HCT116 (cell line): Measurements from ENCODE around the gene SUCLG1. TPM values are rescaled to one million over a fixed set of nuclear protein-coding genes. Genes with fewer than 3 reads are reported as not detected.

Source experiments
- ATAC-seq: fragments of 200-7000 bp; cut with Tn5 transposase; 2 replicates; pipeline ENCODE4 v1.9.1; 2020; ENCODE audit warnings: mild to moderate bottlenecking, moderate library complexity
- BruUV-seq: library from RNA; stranded (reverse); fragments of 400-500 nt; replicated peaks from 2 replicates; lab custom pipeline; 2021; lab: Mats Ljungman, UMichigan
- CTCF ChIA-PET: fragments of 300-600 bp; sonication (Branson Sonifier 250); formaldehyde crosslinking; loops from one replicate; lab custom pipeline; 2021; ENCODE audit warnings: antibody characterized with exemption; lab: Charles Lee
- POLR2A ChIA-PET: fragments of 300-600, 350-600 bp; sonication (Branson Sonifier 250); formaldehyde crosslinking; loops from one replicate; lab custom pipeline; 2021; ENCODE audit warnings: antibody characterized with exemption; lab: Charles Lee
- RAD21 ChIA-PET, 2 experiments: fragments of 300-600 bp; sonication (Branson Sonifier 250); formaldehyde crosslinking; loops; one replicate each; lab custom pipeline; 2023; ENCODE audit warnings: low total read pairs in 2 of 2; ENCODE audit not compliant: uncharacterized antibody in 2 of 2, unreplicated experiment in 2 of 2, low non-redundant PET in 1 of 2; lab: Charles Lee
- DNase-seq: peaks from one replicate; pipeline ENCODE4 v3.0.0-alpha.2; 2010; ENCODE audit warnings: low read depth, low spot score
- H2AFZ ChIP-seq: fragments of 200-600 bp; shearing (Covaris generic), sonication (generic); 2 replicates; pipeline ENCODE4 v1.6.1; 2017; ENCODE audit warnings: low read depth, mixed run types, mixed read lengths, antibody characterized with exemption, low read length; ENCODE audit not compliant: poor library complexity, severe bottlenecking
- H3K27ac ChIP-seq: 2 replicates; pipeline ENCODE4 v1.5.1; 2012; ENCODE audit warnings: low read depth, low read length
- H3K27me3 ChIP-seq: fragments of 200-600 bp; sonication (generic); 2 replicates; pipeline ENCODE4 v1.6.1; 2016; ENCODE audit warnings: mixed run types, low read length, mixed read lengths; ENCODE audit not compliant: insufficient read depth
- H3K36me3 ChIP-seq, 2 experiments: fragments of 200-500 bp in 1 of 2; fragments of 200-600 bp in 1 of 2; sonication (Bioruptor generic) in 1 of 2; sonication (generic) in 1 of 2; 2 replicates each; pipeline versions ENCODE4 v1.5.1 to v1.6.1; 2014 to 2016; ENCODE audit warnings: low read length in 2 of 2, inconsistent platforms in 1 of 2, mixed read lengths in 1 of 2, mixed run types in 1 of 2; ENCODE audit not compliant: insufficient read depth in 2 of 2, control insufficient read depth in 1 of 2
- H3K4me1 ChIP-seq, 2 experiments: fragments of 200-600 bp in 1 of 2; sonication (generic) in 1 of 2; 2 replicates each; pipeline versions ENCODE4 v1.5.1 to v1.6.1; 2012 to 2017; ENCODE audit warnings: low read length in 2 of 2, inconsistent platforms in 1 of 2, mild to moderate bottlenecking in 1 of 2, mixed read lengths in 1 of 2, mixed run types in 1 of 2, moderate library complexity in 1 of 2; ENCODE audit not compliant: insufficient read depth in 2 of 2, control insufficient read depth in 1 of 2
- H3K4me2 ChIP-seq: fragments of 200-600 bp; sonication (generic); 2 replicates; pipeline ENCODE4 v1.6.1; 2017; ENCODE audit warnings: mixed run types, low read length, mixed read lengths
- H3K4me3 ChIP-seq, 2 experiments: fragments of 200-600 bp in 1 of 2; sonication (generic) in 1 of 2; replicated peaks in 1 of 2; 2 replicates each; pipeline ENCODE4 v1.5.1; 2011 to 2016; ENCODE audit warnings: low read length in 2 of 2, control low read depth in 1 of 2, low read depth in 1 of 2, mild to moderate bottlenecking in 1 of 2, mixed read lengths in 1 of 2, mixed run types in 1 of 2
- H3K79me2 ChIP-seq: fragments of 200-600 bp; sonication (generic); 2 replicates; pipeline ENCODE4 v1.6.1; 2017; ENCODE audit warnings: mild to moderate bottlenecking, mixed run types, low read length, moderate library complexity, mixed read lengths; ENCODE audit not compliant: insufficient read depth
- H3K9ac ChIP-seq: fragments of 200-600 bp; sonication (generic); 2 replicates; pipeline ENCODE4 v1.6.1; 2016; ENCODE audit warnings: low read length, mixed read lengths
- H3K9me2 ChIP-seq: fragments of 200-600 bp; sonication (generic), shearing (Covaris generic); 2 replicates; pipeline ENCODE4 v1.6.1; 2017; ENCODE audit warnings: mixed run types, mild to moderate bottlenecking, moderate library complexity; ENCODE audit not compliant: insufficient read depth
- H3K9me3 ChIP-seq, 2 experiments: fragments of 200-500 bp in 1 of 2; fragments of 200-600 bp in 1 of 2; sonication (Bioruptor generic) in 1 of 2; sonication (generic) in 1 of 2; 2 replicates each; pipeline ENCODE4 v1.6.1; 2014 to 2017; ENCODE audit warnings: low read length in 2 of 2, mixed read lengths in 2 of 2, inconsistent platforms in 1 of 2, low read depth in 1 of 2, mild to moderate bottlenecking in 1 of 2, mixed run types in 1 of 2, moderate library complexity in 1 of 2; ENCODE audit not compliant: control insufficient read depth in 1 of 2, insufficient read depth in 1 of 2
- H4K20me1 ChIP-seq: fragments of 200-600 bp; sonication (generic), shearing (Covaris generic); 2 replicates; pipeline ENCODE4 v1.6.1; 2017; ENCODE audit warnings: mixed run types, mild to moderate bottlenecking, moderate library complexity; ENCODE audit not compliant: insufficient read depth
- CBX3 ChIP-seq: IDR thresholded peaks from 2 replicates; pipeline ENCODE4 v1.6.1; 2012; ENCODE audit warnings: low read depth
- EGR1 ChIP-seq: IDR thresholded peaks from 2 replicates; pipeline ENCODE4 v1.6.1; 2012; ENCODE audit warnings: low read depth
- EZH2 ChIP-seq: fragments of 200-600 bp; sonication (generic); IDR thresholded peaks from 2 replicates; pipeline ENCODE4 v1.6.1; 2017; ENCODE audit warnings: antibody characterized with exemption, mixed run types
- EZH2phosphoT487 ChIP-seq: fragments of 200-600 bp; IDR thresholded peaks from 2 replicates; pipeline ENCODE4 v1.6.1; 2018; ENCODE audit warnings: antibody characterized with exemption, borderline replicate concordance
- FOSL1 ChIP-seq: IDR thresholded peaks from 2 replicates; pipeline ENCODE4 v1.6.1; 2012; ENCODE audit warnings: low read depth
- JUND ChIP-seq: IDR thresholded peaks from 2 replicates; pipeline ENCODE4 v1.6.1; 2012
- MAX ChIP-seq: IDR thresholded peaks from 2 replicates; pipeline ENCODE4 v1.6.1; 2012
- POLR2A ChIP-seq: IDR thresholded peaks from 2 replicates; pipeline ENCODE4 v1.7.0; 2011; ENCODE audit warnings: borderline replicate concordance; ENCODE audit not compliant: insufficient read depth, insufficient read length; ENCODE audit errors: extremely low read depth
- POLR2AphosphoS5 ChIP-seq: IDR thresholded peaks from 2 replicates; pipeline ENCODE4 v1.6.1; 2011; ENCODE audit warnings: mild to moderate bottlenecking, low read depth, low read length, moderate library complexity
- RAD21 ChIP-seq: IDR thresholded peaks from 2 replicates; pipeline ENCODE4 v1.6.1; 2012; ENCODE audit warnings: low read depth, mild to moderate bottlenecking
- REST ChIP-seq: IDR thresholded peaks from 2 replicates; pipeline ENCODE4 v1.6.1; 2012; ENCODE audit warnings: low read depth
- SIN3A ChIP-seq: IDR thresholded peaks from 2 replicates; pipeline ENCODE4 v1.6.1; 2012; ENCODE audit warnings: low read depth
- SP1 ChIP-seq: IDR thresholded peaks from 2 replicates; pipeline ENCODE4 v1.6.1; 2012; ENCODE audit warnings: low read depth
- SRF ChIP-seq: IDR thresholded peaks from 2 replicates; pipeline ENCODE4 v1.6.1; 2012; ENCODE audit warnings: low read depth
- TCF7L2 ChIP-seq: IDR thresholded peaks from 2 replicates; pipeline ENCODE4 v1.7.0; 2011; ENCODE audit warnings: borderline replicate concordance, inconsistent platforms; ENCODE audit not compliant: insufficient read depth, insufficient read length; ENCODE audit errors: extremely low read depth
- YY1 ChIP-seq: IDR thresholded peaks from 2 replicates; pipeline ENCODE4 v1.6.1; 2011; ENCODE audit warnings: low read length, low read depth, moderate library complexity, mild to moderate bottlenecking; ENCODE audit not compliant: insufficient replicate concordance; ENCODE audit errors: extremely low read depth
- ZBTB33 ChIP-seq: IDR thresholded peaks from 2 replicates; pipeline ENCODE4 v1.6.1; 2011; ENCODE audit warnings: mild to moderate bottlenecking, low read length, moderate library complexity; ENCODE audit not compliant: insufficient replicate concordance; ENCODE audit errors: extremely low read depth
- ZFX ChIP-seq: fragments of 450-650 bp; IDR thresholded peaks from 2 replicates; pipeline ENCODE4 v1.6.1; 2017
- intact Hi-C: fragments of 100-400 bp; cut with micrococcal nuclease; formaldehyde crosslinking; loops from 2 replicates; pipeline ENCODE4 v1.10.0; 2022
- total RNA-seq: library from RNA; stranded (reverse); gene quantifications from one replicate; pipeline ENCODE4 v1.2.1, GENCODE V29; 2021; ENCODE audit not compliant: unreplicated experiment

The SUCLG1 gene
- total RNA-seq, 1 experiment from 2014 or later, result 56.3 TPM

- POLR2A ChIA-PET, result no interaction called here
- RAD21 ChIA-PET, result no interaction called here
Observed at GRCh38 chr2:84477886-84478285, 18.8 kb upstream of the SUCLG1 start.

More at GRCh38 chr2:84477886-84478285, 18.8 kb upstream of the SUCLG1 start:
- no peak overlapping the region for H3K9ac ChIP-seq
- no peaks in the 10 kb centered on the region for H3K4me1 ChIP-seq
- H3K4me2 ChIP-seq, result no peak overlapping the region
- H2AFZ ChIP-seq, result no peak overlapping the region
- TF ChIP-seq CBX3, result no peak
- TF ChIP-seq TCF7L2, result no peak
- TF ChIP-seq REST, result no peak
- no peak for TF ChIP-seq YY1
- no peak for TF ChIP-seq MAX
- no peak for TF ChIP-seq EZH2
- no peak for TF ChIP-seq EGR1
- no peak for TF ChIP-seq ZBTB33
- no peak for TF ChIP-seq RAD21
- TF ChIP-seq JUND, result no peak
- no peak for TF ChIP-seq POLR2A
- TF ChIP-seq SRF, result no peak
- TF ChIP-seq POLR2AphosphoS5, result no peak
- TF ChIP-seq EZH2phosphoT487, result no peak
- no peak for TF ChIP-seq FOSL1
- TF ChIP-seq SP1, result no peak
- no peak for TF ChIP-seq SIN3A
- TF ChIP-seq ZFX, result no peak
- CTCF ChIA-PET, result no interaction called here
- no peaks in the 10 kb centered on the region for H4K20me1 ChIP-seq
- H3K36me3 ChIP-seq, result no peaks in the 10 kb centered on the region
- no peaks in the 10 kb centered on the region for H3K79me2 ChIP-seq
- H3K9me2 ChIP-seq, result no peaks in the 10 kb centered on the region
- H3K9me3 ChIP-seq, result peaks cover 4 to 11% of the 10 kb centered on the region in 2 experiments; a peak in 2 of 4 replicates
- H3K27me3 ChIP-seq, result no peaks in the 10 kb centered on the region
- no peak overlapping the region for H3K4me3 ChIP-seq
- ATAC-seq (no peak), DNase-seq (no peak)
- no peak overlapping the region for H3K27ac ChIP-seq
- no TSS peak for BruUV-seq
- intact Hi-C loops, result no loop called here
